Prostate gland (tissue), 2 donors: ENCODE data around the gene ACAP2. TPM values are rescaled to one million over a fixed set of nuclear protein-coding genes. Genes with fewer than 3 reads are reported as not detected.
A peak's percentile ranks its signal among the peaks of the same experiment; 100 is the strongest.

ENCODE experiments used
- DNase-seq: peaks from one replicate; pipeline ENCODE4 v3.0.0-alpha.2; 2019; ENCODE audit warnings: low spot score
- H3K27ac ChIP-seq, 2 donors: fragments of 200-600 bp; sonication (generic); 2 replicates each; pipeline ENCODE4 v1.5.1; 2017 to 2019
- H3K27me3 ChIP-seq: fragments of 200-600 bp; sonication (generic); replicated peaks from 2 replicates; pipeline ENCODE4 v1.5.1; 2019; ENCODE audit not compliant: insufficient read depth
- H3K36me3 ChIP-seq, 2 donors: fragments of 200-600 bp; sonication (generic); 1 replicate in 1 of 2; 2 replicates in 1 of 2; pipeline versions ENCODE4 v1.5.1 to v1.8.1; 2017 to 2019
- H3K4me1 ChIP-seq: fragments of 200-600 bp; sonication (generic); replicated peaks from 2 replicates; pipeline ENCODE4 v1.5.1; 2019
- H3K4me3 ChIP-seq, 2 donors: fragments of 200-600 bp; sonication (generic); 2 replicates each; pipeline ENCODE4 v1.5.1; 2017 to 2019
- H3K9me3 ChIP-seq: fragments of 200-600 bp; sonication (generic); 2 replicates; pipeline ENCODE4 v1.5.1; 2017
- POLR2A ChIP-seq: fragments of 450-650 bp; IDR thresholded peaks from one replicate; pipeline ENCODE4 v1.6.1; 2016; ENCODE audit warnings: antibody characterized with exemption, mild to moderate bottlenecking
- POLR2AphosphoS5 ChIP-seq: sonication (generic); formaldehyde crosslinking; IDR thresholded peaks from one replicate; pipeline ENCODE4 v1.6.1; 2017; ENCODE audit warnings: antibody characterized with exemption
- WGBS: methylation state at CpG from one replicate; pipeline ENCODE4 v1.1.5; 2018; 5-methylcytosine and 5-hydroxymethylcytosine counted together
- intact Hi-C: fragments of 100-400 bp; cut with DNase I; formaldehyde crosslinking; loops from one replicate; pipeline ENCODE4 v1.14.2; 2022
- total RNA-seq, 2 donors: library from RNA; depleted of rRNA; stranded (reverse); fragments of >200 nt; gene quantifications; one replicate each; pipeline ENCODE4 v1.1.0, GENCODE V29; 2016
- TF ChIP-seq, protein P1 (sequence below), 4 experiments: fragments of 200-600 bp in 2 of 4; fragments of 450-650 bp in 2 of 4; sonication (generic) in 2 of 4; IDR thresholded peaks; 1 replicate in 3 of 4; 2 replicates in 1 of 4; pipeline ENCODE4 v1.5.1; 2016 to 2019; ENCODE audit warnings: antibody characterized with exemption in 4 of 4, mild to moderate bottlenecking in 2 of 4, moderate library complexity in 2 of 4

Gene ACAP2
- total RNA-seq, 2 donors from 2014 or later: 30.5 to 56.8 TPM

DNA sequence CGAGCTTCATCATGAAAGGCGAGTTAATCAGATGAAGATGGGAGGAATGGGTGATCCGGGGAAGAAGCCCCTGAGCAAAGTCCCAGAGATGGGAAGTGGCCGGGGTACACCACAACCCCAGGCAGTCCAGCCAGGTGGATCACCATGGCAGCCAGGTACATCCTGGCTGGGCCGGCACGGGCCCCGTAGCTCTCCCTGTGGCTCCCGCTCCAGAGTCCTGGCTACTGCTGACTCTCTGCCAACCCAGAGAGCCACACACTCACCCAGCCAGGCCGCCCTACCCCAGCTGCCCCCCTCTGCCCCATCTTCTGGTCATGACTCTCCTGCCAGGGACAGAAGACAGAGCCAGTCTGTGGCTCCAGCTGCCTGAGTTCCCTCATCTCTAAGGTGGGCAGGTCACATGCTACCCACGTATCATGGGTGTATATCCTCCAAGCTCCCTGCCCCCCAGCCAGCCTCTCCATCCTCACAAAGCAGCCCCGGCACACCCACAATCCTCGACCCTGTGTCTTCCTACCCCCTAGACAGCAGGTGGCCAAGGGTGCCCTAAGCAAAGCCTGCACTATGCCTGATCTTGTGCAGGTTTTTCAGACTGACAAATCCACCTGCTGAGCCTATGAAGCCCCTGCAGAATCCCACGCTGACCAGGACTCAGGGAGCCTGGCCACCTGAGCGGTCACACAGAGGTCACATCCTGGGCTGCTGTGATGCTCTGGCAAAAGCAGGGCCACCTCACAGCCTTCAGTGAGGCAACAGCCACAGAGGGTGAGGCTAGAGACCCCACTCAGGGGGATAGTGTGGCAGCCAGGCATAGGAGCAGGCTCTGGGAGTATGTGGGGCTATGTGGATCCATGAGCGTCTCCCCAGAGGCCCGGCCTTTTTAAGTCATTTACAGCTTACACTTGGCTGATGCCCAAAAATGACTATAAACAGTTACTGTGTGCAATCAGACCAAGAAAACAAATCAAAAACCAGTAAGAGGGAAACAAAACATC, 185.1 kb downstream of the ACAP2 start:
- TF ChIP-seq POLR2AphosphoS5: no peak
- TF ChIP-seq, protein P1, sequence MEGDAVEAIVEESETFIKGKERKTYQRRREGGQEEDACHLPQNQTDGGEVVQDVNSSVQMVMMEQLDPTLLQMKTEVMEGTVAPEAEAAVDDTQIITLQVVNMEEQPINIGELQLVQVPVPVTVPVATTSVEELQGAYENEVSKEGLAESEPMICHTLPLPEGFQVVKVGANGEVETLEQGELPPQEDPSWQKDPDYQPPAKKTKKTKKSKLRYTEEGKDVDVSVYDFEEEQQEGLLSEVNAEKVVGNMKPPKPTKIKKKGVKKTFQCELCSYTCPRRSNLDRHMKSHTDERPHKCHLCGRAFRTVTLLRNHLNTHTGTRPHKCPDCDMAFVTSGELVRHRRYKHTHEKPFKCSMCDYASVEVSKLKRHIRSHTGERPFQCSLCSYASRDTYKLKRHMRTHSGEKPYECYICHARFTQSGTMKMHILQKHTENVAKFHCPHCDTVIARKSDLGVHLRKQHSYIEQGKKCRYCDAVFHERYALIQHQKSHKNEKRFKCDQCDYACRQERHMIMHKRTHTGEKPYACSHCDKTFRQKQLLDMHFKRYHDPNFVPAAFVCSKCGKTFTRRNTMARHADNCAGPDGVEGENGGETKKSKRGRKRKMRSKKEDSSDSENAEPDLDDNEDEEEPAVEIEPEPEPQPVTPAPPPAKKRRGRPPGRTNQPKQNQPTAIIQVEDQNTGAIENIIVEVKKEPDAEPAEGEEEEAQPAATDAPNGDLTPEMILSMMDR (IDR thresholded peaks at IDR 0.05): no peak
- no peak for TF ChIP-seq POLR2A
- intact Hi-C loops: loop anchor here (5.0 to 10.0 kb wide), 3 partner anchors 150 to 483 kb away; no protein-coding TSS in a partner anchor
- H3K27ac ChIP-seq: peak overlapping the region; percentile 93 to 94
- H3K9me3 ChIP-seq: no peaks in the 10 kb centered on the region
- peaks cover 11% of the 10 kb centered on the region for H3K4me1 ChIP-seq
- no peak overlapping the region for H3K4me3 ChIP-seq
- H3K27me3 ChIP-seq: no peaks in the 10 kb centered on the region
- WGBS: 76% methylated on average over 15 of the region's 16 CpGs
- H3K36me3 ChIP-seq: no peaks in the 10 kb centered on the region
- no peak for DNase-seq

DNA sequence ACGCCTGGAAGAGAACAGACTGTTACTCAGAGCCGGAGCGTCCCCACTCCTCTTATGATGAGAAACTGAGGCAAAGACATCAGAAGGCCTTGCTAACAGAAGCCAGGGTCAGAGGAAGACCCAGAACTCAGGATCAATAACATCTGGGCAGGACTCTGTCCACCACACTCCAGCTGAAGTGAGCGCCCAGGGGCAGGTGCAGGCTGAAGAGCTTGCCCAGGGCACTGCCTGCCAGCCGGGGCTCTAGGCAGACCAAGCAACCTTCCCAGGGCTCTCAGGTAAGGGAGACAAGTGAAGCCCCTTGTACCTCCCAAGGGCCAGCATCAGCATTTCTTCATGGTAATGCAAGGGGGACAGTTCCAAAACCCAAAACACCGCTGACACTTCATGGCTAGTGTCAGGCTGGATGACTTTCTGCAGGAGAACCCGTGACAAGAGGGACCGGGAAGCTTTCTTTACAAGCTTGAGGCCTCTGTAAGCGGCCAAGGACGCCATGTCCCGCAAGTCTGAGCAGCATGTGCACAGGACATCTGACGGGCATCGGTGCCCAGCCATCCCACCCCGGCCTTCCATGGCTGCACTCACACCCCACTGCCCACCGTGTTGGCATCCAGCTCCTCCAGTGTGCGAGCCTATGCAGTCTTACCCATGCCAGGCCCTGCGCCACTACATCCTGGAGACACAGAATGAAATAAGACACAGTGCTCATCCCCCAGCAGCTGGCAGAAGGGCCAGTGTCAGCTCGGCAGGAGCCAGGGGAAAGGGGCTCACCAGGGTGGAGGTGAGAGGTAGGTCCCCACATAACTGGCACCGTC, 186.0 kb downstream of the ACAP2 start:
- WGBS: 92% methylated on average over 19 of the region's 19 CpGs
- Histone ChIP-seq H3K27ac (peak overlapping the region; percentile 93 to 94), H3K9me3 (no peaks in the 10 kb centered on the region), H3K36me3 (no peaks in the 10 kb centered on the region), H3K27me3 (no peaks in the 10 kb centered on the region), H3K4me3 (no peak overlapping the region), H3K4me1 (peaks cover 11% of the 10 kb centered on the region)
- TF ChIP-seq POLR2A: no peak
- TF ChIP-seq, protein P1 (IDR thresholded peaks at IDR 0.05): no peak
- no peak for TF ChIP-seq POLR2AphosphoS5
- DNase-seq: no peak
- intact Hi-C loops: loop anchor here (5.0 to 10.0 kb wide), 3 partner anchors 150 to 482 kb away; no protein-coding TSS in a partner anchor

DNA sequence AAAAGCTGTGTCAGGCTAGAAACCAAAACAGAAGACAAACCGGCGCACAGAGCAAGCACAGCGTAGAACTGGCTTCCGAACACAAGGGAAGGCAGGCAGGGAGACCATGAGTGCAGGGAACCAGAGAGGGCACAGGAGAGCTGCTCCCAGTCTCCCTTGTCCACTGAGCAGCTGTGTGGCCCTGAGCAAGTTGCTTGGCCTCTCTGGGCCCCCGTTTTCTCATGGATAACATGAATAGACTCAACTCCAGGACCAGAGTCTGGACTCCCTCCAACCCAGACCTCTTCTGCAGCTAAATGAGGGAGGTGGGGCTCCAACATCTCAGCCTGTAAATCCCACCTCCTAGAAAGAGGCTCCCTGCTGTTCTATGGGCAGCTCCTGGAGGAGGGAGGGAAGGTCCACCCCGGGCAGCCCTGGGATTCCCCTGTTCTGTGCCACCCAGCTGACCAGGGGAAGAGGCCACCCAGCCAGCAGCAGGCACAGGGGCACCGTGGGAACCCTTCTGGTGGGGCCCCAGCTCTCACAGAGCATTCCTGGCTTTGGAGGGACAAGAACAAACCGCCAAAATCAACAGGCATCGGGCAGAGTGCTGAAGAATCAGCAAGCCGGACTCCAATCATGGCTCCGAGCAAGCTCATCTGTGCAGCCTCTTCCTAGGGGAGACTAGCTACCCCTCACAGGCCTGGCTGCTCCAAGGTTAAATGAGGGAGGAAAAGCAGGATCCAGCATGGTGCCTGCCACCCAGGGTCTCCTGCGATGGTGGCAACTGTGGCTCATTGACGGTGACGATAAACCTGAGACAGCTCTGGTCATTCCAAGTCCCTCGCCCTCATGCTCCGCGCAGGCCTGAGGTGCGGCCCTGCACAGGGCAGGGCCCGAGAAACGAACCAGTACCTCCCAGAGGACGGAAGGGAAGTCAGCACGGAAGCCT, 187.0 kb downstream of the ACAP2 start:
- Histone ChIP-seq H3K9me3 (no peaks in the 10 kb centered on the region), H3K36me3 (no peaks in the 10 kb centered on the region), H3K27me3 (no peaks in the 10 kb centered on the region), H3K4me1 (peaks cover 11% of the 10 kb centered on the region), H3K27ac (no peak overlapping the region), H3K4me3 (no peak overlapping the region)
- no peak for DNase-seq
- intact Hi-C loops: loop anchor here (5.0 to 10.0 kb wide), 3 partner anchors 149 to 481 kb away; no protein-coding TSS in a partner anchor
- WGBS: 84% methylated on average over 22 of the region's 22 CpGs
- no peak for TF ChIP-seq POLR2A
- TF ChIP-seq, protein P1 (IDR thresholded peaks at IDR 0.05): no peak
- no peak for TF ChIP-seq POLR2AphosphoS5

DNA sequence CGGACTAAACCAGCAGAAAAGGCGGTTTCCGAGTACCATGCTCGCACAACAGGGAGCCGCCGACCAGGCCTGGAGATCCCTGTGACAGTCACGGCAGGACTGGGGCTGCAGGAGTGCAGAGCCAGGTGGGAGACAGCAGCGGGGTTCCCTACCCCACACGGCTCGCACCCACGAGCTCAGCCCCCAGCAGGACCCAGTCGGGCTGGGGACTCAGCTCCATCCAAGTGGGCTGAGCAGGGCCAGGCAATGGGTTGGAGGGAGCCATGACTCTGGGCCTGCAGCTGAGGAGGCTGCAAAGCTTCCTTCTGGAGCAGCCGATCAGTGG, 187.7 kb downstream of the ACAP2 start:
- Histone ChIP-seq H3K27ac (no peak overlapping the region), H3K4me1 (peaks cover 11% of the 10 kb centered on the region), H3K36me3 (no peaks in the 10 kb centered on the region), H3K27me3 (no peaks in the 10 kb centered on the region), H3K9me3 (no peaks in the 10 kb centered on the region), H3K4me3 (no peak overlapping the region)
- intact Hi-C loops: loop anchor here (5.0 to 10.0 kb wide), 3 partner anchors 148 to 480 kb away; no protein-coding TSS in a partner anchor
- 97% methylated on average over 13 of the region's 13 CpGs for WGBS
- TF ChIP-seq POLR2A: no peak
- DNase-seq: no peak
